GM12801 (cell line): ENCODE measurements around the gene BLTP3B.

Source experiments
- CTCF ChIP-seq: IDR thresholded peaks from one replicate; pipeline ENCODE4 v1.5.1; 2011; ENCODE audit warnings: control low read depth; ENCODE audit not compliant: insufficient read length; ENCODE audit errors: extremely low read depth

BLTP3B gene

GRCh38 chr12:100179252-100179651, 36.6 kb upstream of the BLTP3B start:
- no peak for TF ChIP-seq CTCF

GRCh38 chr12:100174495-100174894, 31.8 kb upstream of the BLTP3B start:
- TF ChIP-seq CTCF, result no peak

GRCh38 chr12:100173111-100173510, 30.4 kb upstream of the BLTP3B start:
- no peak for TF ChIP-seq CTCF

GRCh38 chr12:100171248-100171647, 28.6 kb upstream of the BLTP3B start:
- TF ChIP-seq CTCF, result no peak

- no peak for TF ChIP-seq CTCF
Measured at GRCh38 chr12:100170313-100170858, 27.7 kb upstream of the BLTP3B start.

- TF ChIP-seq CTCF, result no peak
Measured at GRCh38 chr12:100169345-100169744, 26.7 kb upstream of the BLTP3B start.

- TF ChIP-seq CTCF, result no peak
Measured at GRCh38 chr12:100168562-100168961, 25.9 kb upstream of the BLTP3B start.
